HepG2 (cell line): ENCODE data around the gene TPSB2. TPM values are rescaled to one million over a fixed set of nuclear protein-coding genes. Genes with fewer than 3 reads are reported as not detected.

ENCODE experiments used
- HNRNPLL ChIP-seq: fragments of 200-400 bp; formaldehyde crosslinking; IDR thresholded peaks from 2 replicates; pipeline ENCODE4 v1.6.1; 2017; ENCODE audit warnings: mild to moderate bottlenecking, low read depth, low read length; ENCODE audit not compliant: poor library complexity, severe bottlenecking
- NFE2L1 ChIP-seq: sonication (generic); formaldehyde crosslinking; IDR thresholded peaks from 2 replicates; pipeline ENCODE4 v1.4.0; 2020; ENCODE audit warnings: missing genetic modification reagents, mild to moderate bottlenecking, borderline replicate concordance
- ZNF143 ChIP-seq: sonication (generic); formaldehyde crosslinking; IDR thresholded peaks from 2 replicates; pipeline ENCODE4 v1.4.0; 2020; ENCODE audit warnings: missing genetic modification reagents
- ZNF20 ChIP-seq: sonication (generic); formaldehyde crosslinking; IDR thresholded peaks from 2 replicates; pipeline ENCODE4 v1.4.0; 2020; ENCODE audit warnings: mild to moderate bottlenecking, moderate library complexity, missing genetic modification reagents
- ZNF547 ChIP-seq: sonication (generic); formaldehyde crosslinking; IDR thresholded peaks from 2 replicates; pipeline ENCODE4 v1.5.1; 2020; ENCODE audit warnings: mild to moderate bottlenecking, missing genetic modification reagents
- ZNF678 ChIP-seq: sonication (generic); formaldehyde crosslinking; IDR thresholded peaks from 2 replicates; pipeline ENCODE4 v1.4.0; 2020; ENCODE audit warnings: mild to moderate bottlenecking, missing genetic modification reagents
- ZSCAN21 ChIP-seq: sonication (generic); formaldehyde crosslinking; IDR thresholded peaks from 2 replicates; pipeline ENCODE4 v1.8.0; 2022; ENCODE audit warnings: mild to moderate bottlenecking, missing genetic modification reagents, moderate library complexity, borderline replicate concordance
- polyA plus RNA-seq, 8 experiments: library from polyadenylated mRNA; depleted of rRNA in 3 of 8; stranded (reverse) in 7 of 8; unstranded in 1 of 8; fragments of >200 nt; fragmentation: Illumina TruSeq in 4 of 8; extraction: Trizol in 4 of 8; gene quantifications; 2 replicates each; pipeline versions ENCODE4 v1.2.1 to v1.2.3, GENCODE V29; 2011 to 2016; ENCODE audit warnings: low read depth in 4 of 8, missing spikeins in 1 of 8, mixed read lengths in 1 of 8; ENCODE audit not compliant: insufficient read depth in 1 of 8
- total RNA-seq, 5 experiments: library from RNA; depleted of rRNA; stranded (reverse); fragments of >200 nt; fragmentation: Illumina TruSeq; extraction: Trizol; gene quantifications; 2 replicates each; pipeline ENCODE4 v1.2.3, GENCODE V29; 2016; ENCODE audit warnings: low read depth in 1 of 5
- TF ChIP-seq, protein P1 (sequence below): sonication (generic); formaldehyde crosslinking; IDR thresholded peaks from 2 replicates; pipeline ENCODE4 v1.8.0; 2022; ENCODE audit warnings: low read depth, missing genetic modification reagents
- TF ChIP-seq, protein P2 (sequence below): sonication (generic); formaldehyde crosslinking; IDR thresholded peaks from 2 replicates; pipeline ENCODE4 v1.4.0; 2020; ENCODE audit warnings: mild to moderate bottlenecking, missing genetic modification reagents
- TF ChIP-seq, protein P3 (sequence below): sonication (generic); formaldehyde crosslinking; IDR thresholded peaks from 2 replicates; pipeline ENCODE4 v1.4.0; 2020; ENCODE audit warnings: missing genetic modification reagents, borderline replicate concordance

The TPSB2 gene
- total and polyA plus RNA-seq, 2 of the 13 experiments (the other 11 are each of a cell fraction or from before 2014, with no cell fraction given), result not detected

GRCh38 chr16:1224558-1224957, 5.4 kb downstream of the TPSB2 start (continued):
- TF ChIP-seq, protein P1, sequence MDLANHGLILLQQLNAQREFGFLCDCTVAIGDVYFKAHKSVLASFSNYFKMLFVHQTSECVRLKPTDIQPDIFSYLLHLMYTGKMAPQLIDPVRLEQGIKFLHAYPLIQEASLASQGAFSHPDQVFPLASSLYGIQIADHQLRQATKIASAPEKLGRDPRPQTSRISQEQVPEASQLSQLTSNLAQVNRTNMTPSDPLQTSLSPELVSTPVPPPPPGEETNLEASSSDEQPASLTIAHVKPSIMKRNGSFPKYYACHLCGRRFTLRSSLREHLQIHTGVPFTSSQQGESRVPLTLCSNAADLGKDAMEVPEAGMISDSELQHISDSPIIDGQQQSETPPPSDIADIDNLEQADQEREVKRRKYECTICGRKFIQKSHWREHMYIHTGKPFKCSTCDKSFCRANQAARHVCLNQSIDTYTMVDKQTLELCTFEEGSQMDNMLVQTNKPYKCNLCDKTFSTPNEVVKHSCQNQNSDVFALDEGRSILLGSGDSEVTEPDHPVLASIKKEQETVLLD (CRISPR knock-in tag), result no peak
- no peak for TF ChIP-seq ZNF143 (CRISPR knock-in tag)
- TF ChIP-seq ZNF678 (CRISPR knock-in tag), result no peak
- no peak for TF ChIP-seq ZSCAN21
- TF ChIP-seq NFE2L1 (CRISPR knock-in tag), result no peak
- TF ChIP-seq HNRNPLL, result no peak
- TF ChIP-seq, protein P2, sequence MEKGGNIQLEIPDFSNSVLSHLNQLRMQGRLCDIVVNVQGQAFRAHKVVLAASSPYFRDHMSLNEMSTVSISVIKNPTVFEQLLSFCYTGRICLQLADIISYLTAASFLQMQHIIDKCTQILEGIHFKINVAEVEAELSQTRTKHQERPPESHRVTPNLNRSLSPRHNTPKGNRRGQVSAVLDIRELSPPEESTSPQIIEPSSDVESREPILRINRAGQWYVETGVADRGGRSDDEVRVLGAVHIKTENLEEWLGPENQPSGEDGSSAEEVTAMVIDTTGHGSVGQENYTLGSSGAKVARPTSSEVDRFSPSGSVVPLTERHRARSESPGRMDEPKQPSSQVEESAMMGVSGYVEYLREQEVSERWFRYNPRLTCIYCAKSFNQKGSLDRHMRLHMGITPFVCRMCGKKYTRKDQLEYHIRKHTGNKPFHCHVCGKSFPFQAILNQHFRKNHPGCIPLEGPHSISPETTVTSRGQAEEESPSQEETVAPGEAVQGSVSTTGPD (CRISPR knock-in tag), result no peak
- no peak for TF ChIP-seq ZNF547 (CRISPR knock-in tag)
- TF ChIP-seq, protein P3, sequence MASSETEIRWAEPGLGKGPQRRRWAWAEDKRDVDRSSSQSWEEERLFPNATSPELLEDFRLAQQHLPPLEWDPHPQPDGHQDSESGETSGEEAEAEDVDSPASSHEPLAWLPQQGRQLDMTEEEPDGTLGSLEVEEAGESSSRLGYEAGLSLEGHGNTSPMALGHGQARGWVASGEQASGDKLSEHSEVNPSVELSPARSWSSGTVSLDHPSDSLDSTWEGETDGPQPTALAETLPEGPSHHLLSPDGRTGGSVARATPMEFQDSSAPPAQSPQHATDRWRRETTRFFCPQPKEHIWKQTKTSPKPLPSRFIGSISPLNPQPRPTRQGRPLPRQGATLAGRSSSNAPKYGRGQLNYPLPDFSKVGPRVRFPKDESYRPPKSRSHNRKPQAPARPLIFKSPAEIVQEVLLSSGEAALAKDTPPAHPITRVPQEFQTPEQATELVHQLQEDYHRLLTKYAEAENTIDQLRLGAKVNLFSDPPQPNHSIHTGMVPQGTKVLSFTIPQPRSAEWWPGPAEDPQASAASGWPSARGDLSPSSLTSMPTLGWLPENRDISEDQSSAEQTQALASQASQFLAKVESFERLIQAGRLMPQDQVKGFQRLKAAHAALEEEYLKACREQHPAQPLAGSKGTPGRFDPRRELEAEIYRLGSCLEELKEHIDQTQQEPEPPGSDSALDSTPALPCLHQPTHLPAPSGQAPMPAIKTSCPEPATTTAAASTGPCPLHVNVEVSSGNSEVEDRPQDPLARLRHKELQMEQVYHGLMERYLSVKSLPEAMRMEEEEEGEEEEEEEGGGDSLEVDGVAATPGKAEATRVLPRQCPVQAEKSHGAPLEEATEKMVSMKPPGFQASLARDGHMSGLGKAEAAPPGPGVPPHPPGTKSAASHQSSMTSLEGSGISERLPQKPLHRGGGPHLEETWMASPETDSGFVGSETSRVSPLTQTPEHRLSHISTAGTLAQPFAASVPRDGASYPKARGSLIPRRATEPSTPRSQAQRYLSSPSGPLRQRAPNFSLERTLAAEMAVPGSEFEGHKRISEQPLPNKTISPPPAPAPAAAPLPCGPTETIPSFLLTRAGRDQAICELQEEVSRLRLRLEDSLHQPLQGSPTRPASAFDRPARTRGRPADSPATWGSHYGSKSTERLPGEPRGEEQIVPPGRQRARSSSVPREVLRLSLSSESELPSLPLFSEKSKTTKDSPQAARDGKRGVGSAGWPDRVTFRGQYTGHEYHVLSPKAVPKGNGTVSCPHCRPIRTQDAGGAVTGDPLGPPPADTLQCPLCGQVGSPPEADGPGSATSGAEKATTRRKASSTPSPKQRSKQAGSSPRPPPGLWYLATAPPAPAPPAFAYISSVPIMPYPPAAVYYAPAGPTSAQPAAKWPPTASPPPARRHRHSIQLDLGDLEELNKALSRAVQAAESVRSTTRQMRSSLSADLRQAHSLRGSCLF (CRISPR knock-in tag), result no peak
- no peak for TF ChIP-seq ZNF20
